NCI-H2107 (cell line): ENCODE results near the gene MADD.
A peak's percentile ranks its signal among the peaks of the same experiment; 100 is the strongest.
"Not testable (repeated sequence)": the region's sequence is repeated elsewhere in the genome, so short reads cannot be mapped to it uniquely, and the experiment has no call there.

Source experiments
- DNase-seq: peaks from one replicate; lab custom pipeline; 2025; lab: John Stamatoyannopoulos, UW

MADD gene

GRCh38 chr11:47324520-47324919, 54.6 kb downstream of the MADD start:
- no peak for DNase-seq

- DNase-seq = peak; percentile 14
Measured at GRCh38 chr11:47325271-47326041, 55.5 kb downstream of the MADD start.

- DNase-seq = no peak
Measured at GRCh38 chr11:47326198-47326597, 56.3 kb downstream of the MADD start.

DNA sequence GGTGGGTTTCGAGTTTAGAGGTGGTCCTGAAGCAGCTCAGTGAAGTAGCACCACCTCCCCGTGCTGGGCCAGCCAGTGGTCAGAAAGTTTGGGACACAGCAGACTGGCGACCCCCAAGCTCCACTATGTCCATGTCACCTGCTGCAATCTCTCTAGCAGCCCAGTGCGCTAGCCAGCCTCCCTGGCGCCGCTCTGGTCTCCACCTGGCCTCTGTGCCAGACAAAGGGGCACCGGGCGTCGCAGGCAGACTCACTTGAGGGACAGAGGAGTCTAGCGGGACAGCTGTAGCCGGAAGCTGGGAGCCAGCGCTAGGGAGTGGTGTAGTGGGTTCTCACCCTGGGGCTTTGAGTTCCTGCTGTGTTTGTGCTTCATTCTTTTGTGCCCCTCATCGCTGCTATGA, 57.1 kb downstream of the MADD start:
- DNase-seq = peak; percentile 43

DNA sequence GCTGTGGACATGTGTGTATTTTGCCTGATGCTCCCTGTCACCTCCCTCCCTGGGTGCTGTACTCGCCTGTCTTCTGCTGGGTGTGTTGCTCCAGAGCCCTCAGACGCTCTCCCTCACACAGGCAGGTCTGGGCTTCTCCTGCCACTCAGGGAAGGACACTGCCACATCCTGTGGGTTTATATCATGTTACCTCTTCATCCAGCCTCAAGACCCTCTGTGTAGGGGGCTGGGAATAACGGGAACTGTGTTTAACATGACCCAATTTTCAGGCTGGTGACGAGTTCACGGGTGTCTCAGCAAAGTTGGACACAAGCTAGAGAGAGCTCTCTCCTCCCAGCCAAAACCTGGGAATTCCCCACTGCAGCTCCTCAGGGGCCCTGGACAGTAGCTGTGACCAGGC, 58.0 kb downstream of the MADD start:
- DNase-seq = no peak

- no peak for DNase-seq
Measured at GRCh38 chr11:47328449-47329390, 58.8 kb downstream of the MADD start.

DNA sequence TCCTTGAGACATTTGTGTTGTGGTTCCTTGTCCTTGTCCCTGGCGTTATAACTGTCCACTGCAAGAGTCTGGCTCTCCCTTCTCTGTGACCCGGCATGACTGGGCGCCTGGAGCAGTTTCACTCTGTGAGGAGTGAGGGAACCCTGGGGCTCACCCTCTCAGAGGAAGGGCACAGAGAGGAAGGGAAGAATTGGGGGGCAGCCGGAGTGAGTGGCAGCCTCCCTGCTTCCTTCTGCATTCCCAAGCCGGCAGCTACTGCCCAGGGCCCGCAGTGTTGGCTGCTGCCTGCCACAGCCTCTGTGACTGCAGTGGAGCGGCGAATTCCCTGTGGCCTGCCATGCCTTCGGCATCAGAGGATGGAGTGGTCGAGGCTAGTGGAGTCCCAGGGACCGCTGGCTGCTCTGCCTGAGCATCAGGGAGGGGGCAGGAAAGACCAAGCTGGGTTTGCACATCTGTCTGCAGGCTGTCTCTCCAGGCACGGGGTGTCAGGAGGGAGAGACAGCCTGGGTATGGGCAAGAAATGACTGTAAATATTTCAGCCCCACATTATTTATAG, 59.6 kb downstream of the MADD start:
- no peak for DNase-seq

- DNase-seq = peak; percentile 30
Measured at GRCh38 chr11:47329987-47330931, 60.3 kb downstream of the MADD start.

DNA sequence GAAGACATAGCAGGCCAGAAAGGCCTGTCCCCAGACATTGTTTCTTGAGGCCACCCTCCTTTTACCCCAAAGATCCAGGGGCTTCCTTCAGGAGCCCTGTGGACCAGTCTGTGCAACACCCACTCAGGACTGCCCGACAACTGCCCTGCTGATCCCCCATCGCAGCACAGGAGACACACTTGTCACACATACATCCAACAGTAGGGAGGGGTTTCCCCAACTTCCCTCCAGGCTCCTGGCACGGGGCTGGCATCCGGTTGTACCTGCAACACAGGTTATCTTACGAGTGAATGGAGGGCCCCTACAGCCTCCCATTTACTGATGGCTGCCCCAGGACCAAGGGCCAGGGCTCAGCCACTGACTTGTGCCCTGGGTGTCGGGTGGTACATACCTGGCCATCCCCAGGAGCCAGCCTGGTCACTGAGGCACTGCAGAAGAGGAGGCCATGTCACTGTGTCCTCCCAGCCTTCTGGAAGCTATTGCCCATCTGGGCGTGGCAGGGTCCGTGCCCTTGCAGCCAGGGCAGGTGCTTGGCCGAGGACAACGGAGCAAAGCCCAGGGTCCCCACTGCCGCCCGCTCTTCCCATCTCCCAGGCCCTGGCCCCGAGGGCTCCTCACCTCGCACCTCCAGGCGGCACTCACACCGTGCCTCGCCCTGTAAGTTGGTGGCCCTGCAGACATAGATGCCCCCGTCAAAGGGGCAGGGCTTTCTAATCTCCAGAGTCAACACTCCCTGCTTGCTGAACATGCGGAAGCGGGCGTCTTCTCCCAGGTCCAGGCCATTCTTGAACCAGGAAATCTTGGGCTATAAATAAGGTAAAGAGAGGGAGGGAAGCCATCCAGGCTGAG, 61.7 kb downstream of the MADD start:
- no peak for DNase-seq

DNA sequence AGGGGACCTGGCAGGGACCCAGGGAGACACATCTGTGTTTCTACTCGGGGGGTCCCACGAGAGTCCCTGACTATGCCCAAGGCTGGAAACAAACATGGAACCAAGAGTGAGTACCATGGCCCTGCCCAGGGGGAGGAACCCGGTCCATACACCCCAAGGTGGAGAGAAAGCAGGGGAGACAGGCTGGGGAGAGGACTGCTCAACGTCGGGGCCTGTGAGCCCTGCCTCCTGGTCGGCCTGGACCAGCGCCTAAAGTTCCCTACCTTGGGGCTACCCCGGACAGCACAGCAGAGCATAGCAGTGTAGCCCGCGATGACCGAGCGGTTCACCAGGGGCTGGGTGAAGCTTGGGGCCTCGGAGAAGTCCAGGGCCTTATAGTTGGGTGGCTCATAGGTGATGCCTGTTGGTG, 62.4 kb downstream of the MADD start:
- no peak for DNase-seq

DNA sequence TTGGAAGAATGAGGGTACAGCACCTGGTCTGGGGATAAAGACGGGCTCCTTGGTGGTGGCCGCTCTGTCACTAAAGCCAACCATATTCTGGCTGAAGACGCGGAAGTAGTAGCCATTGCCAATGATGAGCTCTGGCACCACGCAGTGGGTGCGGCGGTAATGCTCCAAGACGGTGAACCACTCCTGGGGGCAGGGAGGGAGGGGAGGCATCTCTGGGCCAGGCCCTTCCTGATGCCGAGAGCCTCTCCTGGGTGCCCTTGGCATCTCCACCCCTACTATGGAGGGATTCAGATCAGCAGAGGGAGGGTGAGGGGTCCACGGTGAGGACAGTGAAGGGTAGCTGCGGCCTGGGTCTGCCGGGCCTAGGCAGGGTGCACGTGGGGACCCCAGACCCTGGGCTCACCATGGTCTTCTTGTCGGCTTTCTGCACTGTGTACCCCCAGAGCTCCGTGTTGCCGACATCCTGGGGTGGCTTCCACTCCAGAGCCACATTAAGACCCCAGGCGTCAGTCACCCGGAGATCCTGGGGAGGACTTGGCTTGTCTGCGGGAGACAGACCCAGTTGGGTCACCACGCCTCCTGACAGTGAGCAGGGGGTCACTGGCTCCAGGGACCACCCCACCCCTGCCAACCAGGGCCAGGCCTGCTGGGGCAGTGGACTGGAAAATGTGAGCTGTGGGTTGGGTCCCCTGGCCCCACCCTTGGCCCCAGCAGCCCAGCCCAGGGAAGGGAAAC, 63.0 kb downstream of the MADD start:
- no peak for DNase-seq

GRCh38 chr11:47333526-47333845, 63.6 kb downstream of the MADD start:
- no peak for DNase-seq

- DNase-seq = no peak
Measured at GRCh38 chr11:47333886-47334443, 64.0 kb downstream of the MADD start.

GRCh38 chr11:47334699-47335411, 64.9 kb downstream of the MADD start:
- DNase-seq = not testable (repeated sequence)

- DNase-seq = no peak
Measured at GRCh38 chr11:47335733-47336132, 65.8 kb downstream of the MADD start.

- DNase-seq = no peak
Measured at GRCh38 chr11:47336595-47336994, 66.7 kb downstream of the MADD start.

- DNase-seq = no peak
Measured at GRCh38 chr11:47337229-47337924, 67.4 kb downstream of the MADD start.

DNA sequence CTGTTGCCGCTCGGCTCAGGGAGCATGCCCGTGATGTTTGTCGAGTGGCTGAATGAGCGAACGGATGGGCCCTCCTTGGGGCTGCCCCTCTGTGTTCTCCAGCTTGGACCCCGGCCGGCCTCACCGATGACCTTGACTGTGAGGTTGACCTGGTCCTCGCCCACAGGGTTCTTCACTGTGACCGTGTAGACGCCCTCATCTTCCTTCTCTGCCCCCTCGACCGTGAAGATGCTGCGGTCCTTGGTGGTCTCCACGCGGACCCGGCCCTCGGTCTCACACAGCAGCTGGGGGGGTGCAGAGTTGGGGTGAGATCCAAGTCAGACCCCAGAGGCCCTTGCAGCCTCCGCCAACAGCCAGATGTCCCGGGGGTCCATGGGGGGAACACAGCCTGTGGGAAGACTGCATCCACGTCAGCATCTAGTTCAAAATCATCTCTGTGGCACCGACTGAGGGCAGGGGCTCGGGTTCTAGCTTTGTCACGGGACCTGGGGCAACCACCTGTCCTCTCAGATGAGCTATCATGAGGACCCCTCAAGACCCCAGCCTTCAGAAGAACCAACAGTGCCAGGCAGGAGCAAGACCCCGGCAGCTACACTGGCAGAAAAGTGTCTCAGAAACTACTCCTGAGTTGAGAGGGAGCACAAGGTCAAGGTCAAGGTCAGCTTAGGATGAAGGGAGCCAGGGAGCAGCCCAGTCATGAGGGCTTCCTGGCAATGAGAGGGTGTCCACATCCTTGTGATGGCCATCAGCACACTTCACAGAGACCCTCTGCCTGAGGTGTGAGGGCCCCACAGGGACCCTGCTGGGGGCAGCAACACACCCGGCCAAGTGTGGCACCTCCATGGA, 68.7 kb downstream of the MADD start:
- no peak for DNase-seq
